Activated CD4-positive, alpha-beta T cell treated with anti-CD3 and anti-CD28 coated beads, Interleukin-2, amount 50 U/mL, for 48 hours (primary cell): ENCODE results near the gene RTN4IP1.
"Not testable (repeated sequence)": the region's sequence is repeated elsewhere in the genome, so short reads cannot be mapped to it uniquely, and the experiment has no call there.

Experiments used
- DNase-seq, 2 experiments: peaks; one replicate each; pipeline ENCODE4 v3.0.0-alpha.2; 2020

Gene RTN4IP1

DNA sequence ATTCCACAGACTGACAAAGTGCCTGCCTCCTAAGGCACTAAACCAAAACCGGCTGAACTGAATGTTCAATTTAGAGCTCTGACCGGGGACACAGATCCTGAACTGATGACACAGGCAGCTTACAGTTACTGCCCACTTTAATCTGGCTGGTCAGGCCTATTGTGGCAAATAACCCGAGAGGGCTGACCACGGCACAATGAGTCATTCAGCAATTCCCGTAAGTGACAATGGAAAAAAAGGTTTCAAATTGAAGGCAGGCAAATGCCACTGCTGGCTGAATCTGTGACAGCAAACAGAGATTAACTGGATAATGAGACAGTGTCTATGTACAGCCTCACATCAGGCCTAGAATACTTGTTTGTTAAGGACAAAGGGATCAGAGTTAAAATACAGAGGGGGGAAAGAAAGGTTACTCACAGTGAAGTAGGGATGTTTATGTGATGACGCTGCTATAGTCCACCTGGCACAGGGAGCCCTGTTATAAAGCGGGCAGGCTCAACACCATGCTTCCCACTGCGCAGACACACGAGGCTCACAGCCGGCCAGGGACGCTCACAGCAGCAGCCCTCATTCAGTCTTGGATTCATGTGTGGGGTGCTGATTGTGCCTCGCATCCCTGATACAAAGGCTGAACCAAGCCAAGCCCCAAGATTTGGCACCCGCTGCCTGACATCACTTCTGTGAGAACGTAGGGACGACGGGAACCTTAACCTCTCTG, 54.4 kb downstream of the RTN4IP1 start:
- no peak for DNase-seq

DNA sequence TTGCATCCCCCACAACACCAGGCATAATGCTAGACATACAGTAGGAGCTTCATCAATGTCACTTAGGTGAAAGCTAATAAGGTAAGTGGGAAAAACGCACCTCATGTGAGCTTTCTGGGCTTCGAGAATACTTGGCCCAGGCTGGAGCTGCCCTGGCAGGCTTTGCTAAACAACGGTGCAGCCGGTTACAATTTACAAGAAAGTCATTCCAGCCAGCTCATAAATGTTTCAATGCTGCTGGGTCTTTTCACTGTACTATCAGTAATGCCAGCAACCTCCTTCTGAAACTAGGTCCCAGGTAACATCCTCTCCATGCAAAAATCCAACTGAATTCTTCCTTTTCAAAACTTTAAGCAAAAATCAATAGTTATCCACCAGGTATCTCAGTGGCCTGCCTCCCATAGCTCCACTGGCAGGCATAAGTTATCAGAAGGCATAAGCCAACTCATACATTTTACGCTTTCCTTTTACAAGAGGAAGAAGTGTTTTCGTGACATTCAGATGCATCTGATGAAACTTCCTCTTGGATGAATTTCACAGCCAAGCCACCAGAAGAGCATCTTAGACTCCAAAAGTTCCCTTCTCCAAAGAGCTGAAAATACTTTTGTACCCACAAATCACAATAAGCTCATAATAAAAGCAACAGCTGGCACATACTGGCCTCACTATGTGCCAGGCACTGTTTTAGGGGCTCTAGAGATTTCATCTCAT, 56.3 kb downstream of the RTN4IP1 start:
- DNase-seq: no peak

DNA sequence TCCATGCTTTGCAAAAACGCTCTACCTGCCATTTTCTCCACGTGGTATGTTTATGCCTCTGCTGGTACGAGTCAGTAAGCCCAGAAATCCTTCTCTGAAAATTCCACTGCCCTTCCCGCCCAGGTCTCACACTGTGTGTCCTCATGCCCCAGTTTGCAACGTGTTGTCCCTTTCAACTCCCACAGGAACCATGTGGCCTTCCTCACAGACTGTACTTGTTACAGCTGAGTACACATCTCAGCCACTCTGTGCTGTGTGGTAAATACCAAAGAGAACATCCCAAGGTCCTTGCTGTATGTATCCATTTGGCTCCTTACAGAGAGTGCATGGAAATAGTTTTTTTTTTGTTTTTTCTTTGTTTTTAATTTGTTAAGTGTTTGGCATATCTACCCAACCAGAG, 56.9 kb downstream of the RTN4IP1 start:
- DNase-seq: no peak

DNA sequence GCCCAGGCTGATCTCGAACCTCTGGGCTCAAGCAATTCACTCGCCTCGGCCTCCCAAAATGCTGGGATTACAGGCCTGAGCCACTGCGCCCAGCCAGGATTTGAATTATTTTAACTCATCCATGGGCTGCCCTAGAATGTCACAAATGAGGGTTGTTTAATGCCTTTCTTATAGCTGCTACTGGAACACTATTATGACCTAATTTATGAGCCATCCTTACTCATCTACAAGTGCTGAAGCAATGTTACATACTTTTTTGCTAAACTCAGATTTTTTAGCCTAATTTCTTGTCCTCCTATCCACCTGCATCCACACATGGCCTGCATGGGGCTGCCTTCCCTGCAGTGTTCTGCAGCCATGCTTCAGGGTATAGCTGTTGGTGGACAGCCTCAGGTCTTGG, 59.9 kb downstream of the RTN4IP1 start:
- DNase-seq: no peak

DNA sequence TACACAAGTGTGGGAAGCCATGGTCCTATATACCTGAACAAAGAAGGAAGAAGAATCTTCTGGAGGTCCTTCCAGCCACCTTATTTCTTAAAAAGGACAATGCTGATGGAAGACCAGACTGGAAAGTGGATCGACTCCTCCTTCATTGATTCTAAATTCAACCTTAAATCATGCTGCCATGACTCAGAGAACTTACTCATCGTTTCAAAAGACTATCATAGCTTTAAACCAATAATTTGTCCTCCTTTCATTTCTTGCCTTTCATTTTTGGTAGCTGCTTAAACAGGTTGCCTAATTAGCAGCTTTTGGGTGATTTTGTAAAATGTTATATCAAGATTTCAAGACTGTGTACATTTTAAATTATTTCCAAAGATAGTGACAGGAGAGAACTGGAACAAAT, 60.8 kb downstream of the RTN4IP1 start:
- no peak for DNase-seq

DNA sequence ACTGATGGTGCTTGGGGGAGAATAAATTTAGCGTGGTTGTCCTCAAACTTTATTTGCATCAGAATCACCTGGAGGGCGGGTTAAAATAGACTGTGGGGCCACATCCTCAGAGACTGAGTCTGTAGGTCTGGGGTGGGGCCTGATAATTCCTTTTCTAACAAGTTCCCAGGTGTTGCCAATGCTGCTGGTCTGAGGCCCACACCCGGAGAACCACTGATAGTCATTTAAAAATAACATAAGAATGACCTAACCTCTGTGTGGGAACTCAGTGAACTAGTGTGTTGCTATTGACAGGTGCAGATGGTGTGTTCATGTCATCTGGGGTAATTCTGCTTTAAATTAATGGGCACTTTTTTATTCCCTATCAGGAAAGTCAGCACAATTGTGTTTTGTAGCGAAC, 64.8 kb downstream of the RTN4IP1 start:
- DNase-seq: no peak

DNA sequence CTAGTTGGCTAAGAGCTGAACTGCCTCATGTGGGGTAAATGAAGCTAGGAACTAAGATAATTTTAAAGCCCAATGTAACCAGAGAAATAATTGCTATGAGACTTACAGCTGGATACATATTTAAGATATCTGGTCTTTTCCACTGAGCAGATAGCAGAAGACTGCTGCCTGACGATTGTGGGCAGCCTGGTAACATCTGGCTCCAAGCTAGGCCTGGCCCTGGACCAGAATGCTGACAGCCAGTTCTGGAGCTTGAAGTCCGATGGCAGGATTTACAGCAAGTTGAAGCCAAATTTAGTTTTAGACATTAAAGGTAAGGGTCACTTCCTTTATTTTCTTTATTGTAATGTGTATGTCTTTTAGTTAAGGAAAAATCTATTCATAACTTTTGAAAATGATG, 65.7 kb downstream of the RTN4IP1 start:
- no peak for DNase-seq

DNA sequence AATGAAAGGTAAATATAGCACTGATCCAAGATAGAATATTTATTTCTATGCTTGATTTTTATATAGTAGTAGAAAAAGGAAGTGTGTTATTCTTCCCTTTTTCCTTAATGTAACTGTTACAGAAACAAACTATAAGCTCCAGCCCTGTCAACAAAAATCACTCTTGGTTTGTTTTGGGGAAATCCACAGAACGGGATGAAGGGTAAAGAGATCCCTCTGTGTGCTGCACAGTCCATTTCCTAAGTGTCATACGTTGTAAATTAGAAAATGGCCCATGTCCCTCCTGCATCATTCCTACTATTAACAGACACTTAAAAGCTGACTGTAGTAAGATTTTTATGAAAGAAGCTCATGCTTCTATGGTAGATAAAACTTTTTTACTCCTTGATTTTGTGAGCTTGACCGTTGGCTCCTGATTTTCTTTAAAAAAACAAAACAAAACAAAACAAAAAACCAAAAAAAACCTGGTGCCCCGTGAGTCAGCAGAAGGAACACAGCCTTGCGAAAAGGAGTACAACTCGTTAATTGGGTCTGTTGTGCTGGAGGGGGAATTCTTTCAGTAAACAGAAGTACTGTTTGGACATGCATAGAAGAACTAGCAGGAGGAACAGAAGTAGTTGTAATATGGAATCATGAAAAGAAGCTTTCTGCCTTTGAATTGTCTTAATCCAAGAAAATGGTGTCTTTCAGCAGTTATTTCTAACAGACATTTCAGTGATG, 67.5 kb downstream of the RTN4IP1 start:
- DNase-seq: no peak

DNA sequence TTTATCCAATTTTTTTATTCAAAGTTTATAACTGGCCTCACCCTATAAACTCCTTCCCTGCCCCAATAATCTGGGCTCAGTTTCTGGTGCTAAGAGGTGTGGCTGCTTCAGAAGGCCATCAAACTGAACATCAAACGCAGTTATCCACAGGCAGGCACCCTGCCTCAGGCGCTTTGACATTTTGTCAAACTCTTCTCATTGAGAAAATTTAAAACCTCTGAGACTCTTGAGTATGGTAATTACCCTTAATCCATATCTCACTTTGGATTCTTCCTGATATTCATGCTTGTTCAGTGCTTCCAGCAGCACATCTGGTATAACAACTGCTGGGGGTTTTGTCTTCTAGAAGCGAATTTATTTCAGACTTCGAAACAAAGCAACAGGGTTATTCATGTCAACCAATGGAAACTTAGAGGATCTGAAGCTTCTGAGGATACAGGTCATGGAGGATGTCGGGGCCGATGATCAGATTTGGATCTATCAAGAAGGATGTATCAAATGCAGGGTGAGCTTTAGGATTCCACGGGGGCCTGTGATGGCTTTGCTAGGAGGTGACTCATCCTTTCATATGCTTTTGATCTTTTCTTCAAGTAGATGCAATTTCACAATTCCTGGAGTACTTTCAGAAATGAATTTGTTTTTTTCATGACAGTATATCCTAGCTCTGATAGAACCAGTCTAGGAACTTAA, 68.2 kb downstream of the RTN4IP1 start:
- peak in 1 of 2 experiments; percentile 21 for DNase-seq

DNA sequence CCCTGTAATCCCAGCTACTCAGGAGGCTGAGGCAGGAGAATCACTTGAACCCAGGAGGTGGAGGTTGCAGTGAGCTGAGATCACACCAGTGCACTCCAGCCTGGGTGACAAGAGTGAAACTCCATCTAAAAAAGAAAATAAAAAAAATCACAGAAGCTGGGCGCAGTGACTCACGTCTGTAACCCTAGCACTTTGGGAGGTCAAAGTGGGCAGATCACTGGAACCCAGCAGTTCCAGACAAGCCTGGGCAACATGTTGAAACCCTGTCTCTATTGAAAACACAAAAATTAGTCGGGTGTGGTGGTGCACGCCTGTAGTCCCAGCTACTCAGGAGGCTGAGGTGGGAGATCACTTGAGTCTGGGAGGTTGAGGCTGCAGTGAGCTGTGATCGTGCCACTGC, 69.6 kb downstream of the RTN4IP1 start:
- DNase-seq: not testable (repeated sequence)

DNA sequence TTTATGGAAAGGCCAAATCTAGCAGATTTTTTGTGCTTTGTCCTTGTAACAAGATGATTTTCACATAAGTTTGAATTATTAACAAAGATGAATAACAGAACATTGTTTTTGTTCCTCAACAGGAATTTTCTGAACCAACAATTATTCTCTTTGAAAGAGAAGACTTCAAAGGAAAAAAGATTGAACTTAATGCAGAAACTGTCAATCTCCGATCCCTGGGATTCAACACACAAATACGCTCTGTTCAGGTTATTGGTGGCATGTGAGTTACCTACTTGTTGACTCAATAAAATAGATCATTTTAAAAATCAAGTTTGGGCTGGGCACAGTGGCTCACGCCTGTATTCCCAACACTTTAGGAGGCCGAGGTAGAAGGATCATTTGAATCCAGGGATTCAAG, 70.9 kb downstream of the RTN4IP1 start:
- no peak for DNase-seq

DNA sequence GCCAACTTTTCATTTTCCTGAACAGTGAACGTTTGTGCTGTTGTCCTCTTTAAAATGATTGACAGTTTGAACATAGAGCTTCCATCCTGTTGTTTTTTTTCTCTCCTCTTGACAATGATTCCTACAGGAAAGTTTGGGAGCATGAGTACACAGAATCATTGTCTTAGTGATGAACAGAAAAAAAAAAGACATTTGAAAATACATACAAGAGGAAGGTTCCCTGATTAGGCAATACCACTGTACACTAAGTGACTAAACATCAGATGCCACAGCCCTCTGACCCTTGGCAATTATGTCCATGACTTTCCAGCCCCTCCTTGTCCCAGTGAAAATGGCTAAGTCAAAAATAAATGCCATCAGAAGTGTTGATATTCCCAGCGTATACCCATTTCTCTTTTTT, 71.5 kb downstream of the RTN4IP1 start:
- no peak for DNase-seq

DNA sequence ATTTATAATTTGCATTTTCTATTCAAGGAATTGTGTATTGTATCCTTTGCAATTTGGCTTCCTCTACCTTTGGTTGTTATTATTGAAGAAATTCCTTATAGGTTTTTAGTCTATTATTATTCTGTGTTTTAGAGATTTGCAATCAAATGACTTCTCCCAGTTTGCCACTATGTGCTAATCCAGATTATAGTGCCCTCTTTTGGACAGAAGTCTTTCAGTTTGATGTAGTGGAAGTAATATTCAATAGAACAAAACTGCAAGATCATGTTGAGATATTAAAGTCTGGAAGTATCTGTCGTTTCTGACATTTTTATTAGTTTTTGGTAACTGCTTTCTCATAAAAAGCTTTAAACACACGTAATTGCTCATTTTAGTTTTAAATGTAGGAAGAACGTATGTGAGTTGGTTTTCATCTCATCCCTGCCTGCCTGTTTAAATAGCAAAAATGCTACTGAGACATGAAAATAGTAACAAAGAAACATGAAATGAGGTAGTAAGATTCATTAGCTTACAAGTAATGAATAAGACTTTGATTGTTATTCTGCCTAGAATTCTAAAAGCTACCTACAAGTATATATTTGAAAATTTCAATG, 72.8 kb downstream of the RTN4IP1 start:
- no peak for DNase-seq

DNA sequence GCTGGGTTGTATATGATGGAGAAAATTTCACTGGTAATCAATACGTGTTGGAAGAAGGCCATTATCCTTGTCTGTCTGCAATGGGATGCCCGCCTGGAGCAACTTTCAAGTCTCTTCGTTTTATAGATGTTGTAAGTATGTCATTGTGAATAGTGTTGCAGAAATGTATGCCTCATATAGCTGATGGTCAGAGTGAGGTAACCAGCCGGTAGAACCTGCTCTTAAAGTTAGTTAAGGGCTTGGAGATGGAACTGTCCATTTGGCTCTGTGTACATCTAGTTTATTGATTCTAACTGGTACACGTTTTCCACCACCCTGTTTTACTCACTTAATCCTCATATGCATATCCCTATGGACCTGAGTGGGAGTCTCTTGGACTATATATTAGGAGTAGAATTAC, 73.5 kb downstream of the RTN4IP1 start:
- no peak for DNase-seq

DNA sequence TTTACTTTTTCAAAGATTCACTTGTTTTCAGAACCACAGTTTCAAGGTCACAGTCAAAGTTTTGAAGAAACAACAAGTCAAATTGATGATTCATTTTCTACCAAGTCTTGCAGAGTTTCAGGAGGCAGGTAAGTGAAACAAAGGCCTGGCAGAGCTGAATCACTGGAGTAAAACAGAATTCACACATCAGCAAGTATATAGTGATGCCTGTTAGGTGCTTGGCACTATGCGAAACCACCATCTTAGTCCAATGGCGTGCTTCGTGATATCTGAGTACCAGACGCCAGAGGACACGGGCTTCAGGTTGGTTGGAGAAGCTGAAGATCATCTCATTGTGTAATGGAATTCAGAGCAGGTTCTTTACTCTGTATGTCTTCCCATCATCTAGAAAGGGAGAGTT, 75.9 kb downstream of the RTN4IP1 start:
- DNase-seq: peak; percentile 28 to 53

DNA sequence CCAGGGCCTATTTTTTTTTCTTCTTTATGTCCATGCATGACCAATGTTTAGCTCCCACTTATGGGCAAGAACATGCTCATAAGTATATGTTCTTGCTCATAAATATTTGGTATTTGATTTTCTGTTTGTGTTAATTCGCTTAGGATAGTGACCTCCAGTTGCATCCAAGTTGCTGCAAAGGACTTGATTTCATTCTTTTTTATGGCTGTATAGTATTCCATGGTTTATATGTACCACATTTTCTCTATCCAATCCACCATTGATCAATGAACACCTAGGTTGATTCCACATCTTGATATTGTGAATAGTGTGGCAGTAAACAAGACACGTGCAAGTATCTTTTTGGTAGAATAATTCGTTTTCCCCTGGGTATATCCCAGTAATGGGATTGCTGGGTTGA, 78.1 kb downstream of the RTN4IP1 start:
- DNase-seq: no peak

DNA sequence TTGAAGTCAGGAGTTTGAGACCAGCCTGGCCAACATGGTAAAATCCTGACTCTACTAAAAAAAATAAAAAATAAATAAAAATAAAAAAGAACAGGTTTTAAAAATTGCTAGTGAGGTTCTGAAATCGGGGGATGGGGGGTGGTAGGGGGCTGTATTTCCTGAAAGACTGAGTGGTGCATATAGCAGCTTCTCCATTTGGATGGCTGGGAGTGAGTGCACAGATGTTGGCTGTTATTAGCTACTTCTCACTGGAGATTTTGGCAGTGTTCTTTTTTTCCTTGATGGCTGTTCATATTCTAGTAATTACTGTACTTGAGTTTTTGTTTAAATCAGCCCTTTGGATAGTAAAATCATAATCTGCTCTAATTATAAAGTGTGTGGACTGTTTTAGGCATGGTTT, 79.8 kb downstream of the RTN4IP1 start:
- no peak for DNase-seq

DNA sequence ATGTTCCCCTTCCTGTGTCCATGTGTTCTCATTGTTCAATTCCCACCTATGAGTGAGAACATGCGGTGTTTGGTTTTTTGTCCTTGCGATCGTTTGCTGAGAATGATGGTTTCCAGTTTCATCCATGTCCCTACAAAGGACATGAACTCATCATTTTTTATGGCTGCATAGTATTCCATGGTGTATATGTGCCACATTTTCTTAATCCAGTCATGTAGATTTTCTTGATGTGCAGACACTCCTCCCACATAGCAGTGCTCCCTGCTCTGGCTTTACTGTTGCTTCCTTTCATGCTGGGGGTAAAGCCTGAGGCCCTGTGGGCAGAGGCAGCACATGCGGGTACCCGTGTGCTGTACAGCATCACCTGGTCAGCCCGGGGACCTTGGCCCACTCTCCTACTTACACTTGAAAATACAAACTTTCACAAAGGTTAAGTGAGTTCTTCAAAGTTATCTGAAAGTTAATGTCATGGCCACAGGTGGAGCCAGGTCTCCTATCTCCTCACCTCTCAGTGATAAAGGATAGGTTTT, 80.3 kb downstream of the RTN4IP1 start:
- not testable (repeated sequence) for DNase-seq

DNA sequence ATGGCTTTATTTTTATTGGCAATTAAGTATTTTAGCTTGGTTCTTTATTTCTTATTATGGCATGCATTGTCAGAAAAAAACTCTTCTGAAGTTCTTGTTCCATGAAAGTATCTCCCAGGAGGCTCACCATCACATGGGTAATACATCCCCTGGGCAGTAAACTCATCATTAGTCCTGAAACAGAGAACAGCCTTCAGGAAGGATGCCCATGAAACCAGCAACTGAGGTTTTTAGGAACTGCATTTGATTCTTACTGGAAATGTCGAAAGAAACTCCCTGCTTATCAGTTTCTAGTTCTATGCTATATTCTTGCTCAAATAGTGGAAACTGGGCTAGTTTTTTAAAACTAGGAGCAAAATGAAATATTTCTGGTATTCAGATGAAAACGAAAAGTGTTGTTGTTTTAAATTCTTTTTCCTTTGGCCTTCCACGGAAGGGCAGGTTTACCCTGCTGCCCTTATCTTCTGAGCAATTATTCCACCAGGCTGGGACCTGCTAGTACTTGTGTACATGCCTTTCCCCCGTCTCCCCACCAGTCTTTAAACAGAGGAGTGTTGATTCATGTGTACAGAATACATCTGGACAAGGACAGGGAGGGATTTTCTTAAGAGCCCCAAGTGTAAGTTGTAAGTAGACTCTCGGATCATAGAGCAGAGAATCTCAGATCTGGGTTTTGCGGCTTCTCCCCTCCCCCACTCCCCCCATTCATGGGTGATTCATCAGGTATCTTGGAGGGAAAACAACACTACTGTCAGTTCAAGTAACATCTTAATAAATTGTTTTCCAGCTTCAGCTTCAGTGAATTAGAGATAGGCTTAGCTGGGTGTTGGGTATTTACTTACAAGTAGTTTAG, 81.5 kb downstream of the RTN4IP1 start:
- peak; percentile 23 to 42 for DNase-seq

DNA sequence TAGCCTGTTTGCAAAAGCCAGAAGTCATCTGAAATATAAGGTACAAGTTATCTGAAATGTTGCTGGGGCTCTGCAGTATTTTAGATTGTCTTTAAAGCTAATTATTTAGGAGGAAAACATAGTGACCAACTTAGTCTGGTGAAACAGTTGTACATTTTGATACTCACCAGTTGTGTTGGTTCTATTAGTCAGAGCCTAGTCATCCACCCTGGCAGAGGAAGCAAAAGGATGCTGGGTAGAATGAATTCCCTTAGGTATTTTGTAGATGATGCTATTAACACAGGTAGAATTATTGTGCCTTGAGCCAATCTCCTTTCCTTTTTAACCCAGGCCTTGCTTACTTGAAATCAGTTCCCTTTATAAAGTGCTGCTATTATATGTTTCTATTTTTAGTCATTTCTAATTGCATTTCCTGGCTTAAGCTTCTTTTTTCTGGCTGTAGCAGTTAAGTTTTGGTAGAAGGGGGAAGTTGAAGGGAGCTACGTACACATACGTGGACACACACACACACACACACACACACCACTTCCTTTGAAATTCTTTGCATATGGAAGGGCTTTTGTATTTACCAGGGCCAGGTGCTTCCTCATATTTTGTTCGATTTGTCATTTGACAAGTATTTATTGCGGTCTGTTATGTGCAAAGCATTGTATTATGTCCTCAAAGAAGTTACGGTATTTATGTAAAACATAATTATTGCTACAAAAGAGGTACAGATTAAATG, 82.4 kb downstream of the RTN4IP1 start:
- no peak for DNase-seq

DNA sequence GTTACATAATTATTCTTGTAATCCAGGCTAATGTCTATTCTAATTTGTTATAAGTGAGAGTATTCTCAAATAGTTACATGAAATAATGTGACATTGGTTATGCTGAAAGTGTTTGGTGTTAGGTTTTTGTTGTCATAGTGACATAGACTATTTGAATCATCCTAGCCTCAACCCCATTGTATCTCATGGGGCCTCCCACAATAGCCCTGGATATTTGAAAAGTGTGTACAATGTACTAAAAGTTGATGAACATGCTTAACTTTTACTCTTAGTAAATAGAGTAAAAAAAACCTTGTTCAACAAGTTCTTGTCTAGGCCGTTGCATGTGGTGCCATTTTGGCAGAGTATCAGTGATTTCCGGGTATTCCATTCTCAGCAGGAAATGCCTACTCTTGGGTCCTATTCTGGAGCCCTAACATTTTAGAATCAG, 83.0 kb downstream of the RTN4IP1 start:
- DNase-seq: no peak
